IMR-90 (cell line): ENCODE measurements around the gene FCRL1. TPM values are rescaled to one million over a fixed set of nuclear protein-coding genes. Genes with fewer than 3 reads are reported as not detected.

ENCODE experiments used
- ATAC-seq: fragments of 200-7000 bp; cut with Tn5 transposase; 2 replicates; pipeline ENCODE4 v1.9.1; 2020; ENCODE audit warnings: low read depth, mild to moderate bottlenecking, moderate library complexity
- BruUV-seq: library from RNA; stranded (reverse); fragments of 400-500 nt; replicated peaks from 2 replicates; lab custom pipeline; 2021; lab: Mats Ljungman, UMichigan
- CTCF ChIA-PET: fragments of 300-600 bp; formaldehyde crosslinking; extraction: SDS; loops from one replicate; lab custom pipeline; 2021; ENCODE audit warnings: antibody characterized with exemption; lab: Yijun Ruan, JAX
- POLR2A ChIA-PET: fragments of 300-600 bp; sonication (Branson Sonifier 250); formaldehyde crosslinking; loops from one replicate; lab custom pipeline; 2022; ENCODE audit warnings: antibody characterized with exemption; ENCODE audit not compliant: unreplicated experiment; lab: Charles Lee
- DNase-seq: peaks from one replicate; pipeline ENCODE4 v3.0.0; 2013
- H2AFZ ChIP-seq: replicated peaks from 2 replicates; pipeline ENCODE3; 2013; ENCODE audit warnings: low read length, mild to moderate bottlenecking; ENCODE audit not compliant: poor library complexity
- H2AK5ac ChIP-seq: 2 replicates; pipeline ENCODE4 v1.6.1; 2013; ENCODE audit warnings: low read depth, low read length, inconsistent platforms
- H2AK9ac ChIP-seq: replicated peaks from 2 replicates; pipeline ENCODE3; 2013; ENCODE audit warnings: mild to moderate bottlenecking, low read depth, low read length, moderate library complexity; ENCODE audit not compliant: poor library complexity
- H2BK120ac ChIP-seq: 2 replicates; pipeline ENCODE4 v1.6.1; 2013; ENCODE audit warnings: low read depth, low read length, inconsistent platforms
- H2BK15ac ChIP-seq: 3 replicates; pipeline ENCODE4 v1.6.1; 2013; ENCODE audit warnings: low read depth, low read length, inconsistent platforms
- H2BK20ac ChIP-seq: 2 replicates; pipeline ENCODE4 v1.6.1; 2013; ENCODE audit warnings: low read depth, mild to moderate bottlenecking, inconsistent platforms, low read length, moderate library complexity
- H2BK5ac ChIP-seq: 2 replicates; pipeline ENCODE4 v1.6.1; 2013; ENCODE audit warnings: mild to moderate bottlenecking, low read depth, low read length, inconsistent platforms; ENCODE audit not compliant: poor library complexity, severe bottlenecking
- H3K14ac ChIP-seq: replicated peaks from 2 replicates; pipeline ENCODE4 v1.6.1; 2013; ENCODE audit warnings: low read depth, low read length, inconsistent platforms
- H3K18ac ChIP-seq: 2 replicates; pipeline ENCODE4 v1.6.1; 2013; ENCODE audit warnings: low read depth, low read length, control low read depth
- H3K23ac ChIP-seq: 2 replicates; pipeline ENCODE4 v1.6.1; 2013; ENCODE audit warnings: low read depth, low read length, inconsistent platforms
- H3K27ac ChIP-seq: 2 replicates; pipeline ENCODE4 v1.5.1; 2013; ENCODE audit warnings: mild to moderate bottlenecking, control low read depth, low read length; ENCODE audit not compliant: insufficient read depth
- H3K27me3 ChIP-seq: 2 replicates; pipeline ENCODE4 v1.6.1; 2013; ENCODE audit warnings: low read length; ENCODE audit not compliant: control insufficient read depth, insufficient read depth
- H3K36me3 ChIP-seq: 2 replicates; pipeline ENCODE4 v1.6.1; 2013; ENCODE audit warnings: low read length, mixed read lengths; ENCODE audit not compliant: control insufficient read depth, insufficient read depth
- H3K4ac ChIP-seq: 2 replicates; pipeline ENCODE4 v1.6.1; 2013; ENCODE audit warnings: low read depth, low read length, inconsistent platforms
- H3K4me1 ChIP-seq: 2 replicates; pipeline ENCODE4 v1.6.1; 2013; ENCODE audit warnings: low read length, mixed read lengths; ENCODE audit not compliant: control insufficient read depth, insufficient read depth
- H3K4me2 ChIP-seq: 2 replicates; pipeline ENCODE4 v1.6.1; 2013; ENCODE audit warnings: low read depth, mild to moderate bottlenecking, control low read depth, low read length, moderate library complexity
- H3K4me3 ChIP-seq: 2 replicates; pipeline ENCODE4 v1.5.1; 2013; ENCODE audit warnings: low read depth, mild to moderate bottlenecking, control low read depth, low read length, moderate library complexity; ENCODE audit not compliant: insufficient read depth
- H3K56ac ChIP-seq: 2 replicates; pipeline ENCODE4 v1.6.1; 2013; ENCODE audit warnings: low read length, inconsistent platforms; ENCODE audit not compliant: insufficient read depth; ENCODE audit errors: extremely low read depth
- H3K79me1 ChIP-seq, 2 experiments: 2 replicates each; pipeline ENCODE4 v1.6.1; 2013; ENCODE audit warnings: low read length in 2 of 2, inconsistent platforms in 1 of 2, low read depth in 1 of 2
- H3K9ac ChIP-seq: 2 replicates; pipeline ENCODE4 v1.6.1; 2013; ENCODE audit warnings: low read depth, low read length, control low read depth
- H3K9me1 ChIP-seq: 2 replicates; pipeline ENCODE4 v1.6.1; 2013; ENCODE audit warnings: low read length, inconsistent platforms; ENCODE audit not compliant: insufficient read depth
- H3K9me3 ChIP-seq: 2 replicates; pipeline ENCODE4 v1.6.1; 2013; ENCODE audit warnings: low read length; ENCODE audit not compliant: control insufficient read depth, insufficient read depth
- H4K20me1 ChIP-seq: 2 replicates; pipeline ENCODE4 v1.6.1; 2013; ENCODE audit warnings: low read length, inconsistent platforms; ENCODE audit not compliant: insufficient read depth
- H4K5ac ChIP-seq: 2 replicates; pipeline ENCODE4 v1.6.1; 2013; ENCODE audit warnings: mild to moderate bottlenecking, low read depth, low read length, control low read depth
- H4K8ac ChIP-seq, 2 experiments: 2 replicates each; pipeline ENCODE4 v1.6.1; 2013; ENCODE audit warnings: low read depth in 2 of 2, low read length in 2 of 2, control low read depth in 1 of 2, inconsistent platforms in 1 of 2
- H4K91ac ChIP-seq: 2 replicates; pipeline ENCODE4 v1.6.1; 2013; ENCODE audit warnings: low read depth, low read length, inconsistent platforms; ENCODE audit not compliant: insufficient read depth
- BHLHE40 ChIP-seq: fragments of 150-350 bp; IDR thresholded peaks from 2 replicates; pipeline ENCODE4 v1.6.1; 2016; ENCODE audit warnings: mild to moderate bottlenecking, low read depth, low read length
- CEBPB ChIP-seq: IDR thresholded peaks from 2 replicates; pipeline ENCODE4 v1.6.1; 2012; ENCODE audit warnings: low read depth, low read length, improper control_type of control experiment
- CHD1 ChIP-seq: IDR thresholded peaks from 2 replicates; pipeline ENCODE4 v1.6.1; 2012; ENCODE audit warnings: low read depth, low read length, improper control_type of control experiment
- CTCF ChIP-seq: conservative IDR thresholded peaks from 2 replicates; pipeline ENCODE4 v1.5.1; 2012; ENCODE audit warnings: mild to moderate bottlenecking, low read depth, low read length, improper control_type of control experiment
- ELK1 ChIP-seq: fragments of 150-350 bp; IDR thresholded peaks from 2 replicates; pipeline ENCODE4 v1.6.1; 2016; ENCODE audit warnings: low read depth, mild to moderate bottlenecking, low read length, moderate library complexity, borderline replicate concordance
- FOS ChIP-seq: fragments of 150-350 bp; IDR thresholded peaks from 2 replicates; pipeline ENCODE4 v1.6.1; 2016; ENCODE audit warnings: low read depth, low read length
- MAFK ChIP-seq: IDR thresholded peaks from 2 replicates; pipeline ENCODE4 v1.6.1; 2012; ENCODE audit warnings: low read depth, low read length, improper control_type of control experiment
- MAZ ChIP-seq: IDR thresholded peaks from 2 replicates; pipeline ENCODE4 v1.6.1; 2012; ENCODE audit warnings: low read depth, mild to moderate bottlenecking, low read length, improper control_type of control experiment, moderate library complexity, borderline replicate concordance
- MXI1 ChIP-seq: IDR thresholded peaks from 2 replicates; pipeline ENCODE4 v1.6.1; 2012; ENCODE audit warnings: low read depth, mild to moderate bottlenecking, low read length, moderate library complexity, borderline replicate concordance
- NFE2L2 ChIP-seq: fragments of 150-350 bp; IDR thresholded peaks from 2 replicates; pipeline ENCODE4 v1.6.1; 2016; ENCODE audit warnings: low read depth, mild to moderate bottlenecking, low read length
- POLR2A ChIP-seq: IDR thresholded peaks from 2 replicates; pipeline ENCODE4 v1.6.1; 2012; ENCODE audit warnings: mild to moderate bottlenecking, low read depth, low read length
- RAD21 ChIP-seq: IDR thresholded peaks from 2 replicates; pipeline ENCODE4 v1.6.1; 2012; ENCODE audit warnings: low read length, improper control_type of control experiment
- RCOR1 ChIP-seq: IDR thresholded peaks from 2 replicates; pipeline ENCODE4 v1.6.1; 2012; ENCODE audit warnings: mild to moderate bottlenecking, low read length, improper control_type of control experiment; ENCODE audit not compliant: insufficient replicate concordance
- RFX5 ChIP-seq: IDR thresholded peaks from 2 replicates; pipeline ENCODE4 v1.8.0; 2012; ENCODE audit warnings: low read depth, mild to moderate bottlenecking, low read length, moderate library complexity
- SMC3 ChIP-seq: fragments of 150-350 bp; IDR thresholded peaks from 2 replicates; pipeline ENCODE4 v1.6.1; 2016; ENCODE audit warnings: low read depth, mild to moderate bottlenecking, antibody characterized with exemption, low read length, moderate library complexity
- WGBS, 2 experiments: methylation state at CpG; one replicate each; pipeline versions ENCODE4 v1.1.5 to v1.1.7; 2013; ENCODE audit warnings: missing lambda C conversion rate in 2 of 2; ENCODE audit not compliant: insufficient read length in 1 of 2; ENCODE audit errors: extremely low coverage in 2 of 2; 5-methylcytosine and 5-hydroxymethylcytosine counted together
- dilution Hi-C: fragments of 300-500 bp; cut with HindIII; formaldehyde crosslinking; loops from one replicate; pipeline ENCODE4 v1.14.3; 2018; ENCODE audit warnings: low sequenced_read_pairs; ENCODE audit not compliant: unreplicated experiment
- in situ Hi-C: fragments of 300-500 bp; cut with MboI; formaldehyde crosslinking; loops from 3 replicates; pipeline ENCODE4 v1.14.3; 2019; ENCODE audit warnings: low sequenced_read_pairs, inconsistent platforms, mixed read lengths
- intact Hi-C: fragments of 100-400 bp; cut with micrococcal nuclease; formaldehyde crosslinking; loops from 2 replicates; pipeline ENCODE4 v1.10.0; 2022
- polyA plus RNA-seq, 3 experiments: library from polyadenylated mRNA; depleted of rRNA; stranded (reverse); fragments of >200 nt; gene quantifications; 2 replicates each; pipeline ENCODE4 v1.2.3, GENCODE V29; 2012; ENCODE audit warnings: low replicate concordance in 1 of 3
- total RNA-seq: library from RNA; depleted of rRNA; stranded (reverse); fragments of >200 nt; gene quantifications from 2 replicates; pipeline ENCODE4 v1.2.3, GENCODE V29; 2012
- TF ChIP-seq, protein P1 (sequence below): fragments of 150-350 bp; IDR thresholded peaks from 2 replicates; pipeline ENCODE4 v1.6.1; 2017; ENCODE audit warnings: mild to moderate bottlenecking, antibody characterized with exemption, low read length, low read depth

FCRL1 gene
- total and polyA plus RNA-seq, 2 of the 4 experiments (the other 2 are of a cell fraction), result not detected

- Histone ChIP-seq H2AFZ (no peak overlapping the region), H3K4me3 (no peak overlapping the region), H3K4me1 (no peaks in the 10 kb centered on the region), H3K56ac (no peak overlapping the region), H4K20me1 (no peaks in the 10 kb centered on the region), H4K91ac (no peak overlapping the region), H3K23ac (no peak overlapping the region), H2BK20ac (no peak overlapping the region), H3K36me3 (no peaks in the 10 kb centered on the region), H3K9me3 (no peaks in the 10 kb centered on the region), H3K18ac (no peak overlapping the region), H2BK15ac (no peak overlapping the region), H3K9ac (no peak overlapping the region), H3K4me2 (no peak overlapping the region), H4K5ac (no peak overlapping the region), H3K27ac (no peak overlapping the region), H3K4ac (no peak overlapping the region), H2AK5ac (no peak overlapping the region), H3K14ac (no peak overlapping the region), H2BK5ac (no peak overlapping the region), H3K9me1 (no peaks in the 10 kb centered on the region), H4K8ac (no peak overlapping the region), H2BK120ac (no peak overlapping the region), H2AK9ac (no peak overlapping the region), H3K27me3 (no peaks in the 10 kb centered on the region), H3K79me1 (no peaks in the 10 kb centered on the region)
- BruUV-seq, result no TSS peak
- ChIA-PET CTCF (no interaction called here), POLR2A (no interaction called here)
- intact Hi-C loops, result no loop called here
- in situ Hi-C loops, result no loop called here
- no CpG with 5 or more reads among the region's 4 CpGs for WGBS, 2 experiments
- ATAC-seq, result no peak
- no peak for DNase-seq
- dilution Hi-C loops, result no loop called here
- no peak for TF ChIP-seq MAZ
- no peak for TF ChIP-seq CTCF
- TF ChIP-seq MAFK, result no peak
- no peak for TF ChIP-seq POLR2A
- no peak for TF ChIP-seq RAD21
- TF ChIP-seq CEBPB, result no peak
- TF ChIP-seq RCOR1, result no peak
- no peak for TF ChIP-seq BHLHE40
- TF ChIP-seq MXI1, result no peak
- no peak for TF ChIP-seq ELK1
- TF ChIP-seq CHD1, result no peak
- no peak for TF ChIP-seq NFE2L2
- no peak for TF ChIP-seq FOS
- TF ChIP-seq, protein P1, sequence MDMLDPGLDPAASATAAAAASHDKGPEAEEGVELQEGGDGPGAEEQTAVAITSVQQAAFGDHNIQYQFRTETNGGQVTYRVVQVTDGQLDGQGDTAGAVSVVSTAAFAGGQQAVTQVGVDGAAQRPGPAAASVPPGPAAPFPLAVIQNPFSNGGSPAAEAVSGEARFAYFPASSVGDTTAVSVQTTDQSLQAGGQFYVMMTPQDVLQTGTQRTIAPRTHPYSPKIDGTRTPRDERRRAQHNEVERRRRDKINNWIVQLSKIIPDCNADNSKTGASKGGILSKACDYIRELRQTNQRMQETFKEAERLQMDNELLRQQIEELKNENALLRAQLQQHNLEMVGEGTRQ, result no peak
- TF ChIP-seq SMC3, result no peak
- TF ChIP-seq RFX5, result no peak
Observed at GRCh38 chr1:157775101-157775870, 44.6 kb downstream of the FCRL1 start.
